Activated naive CD8-positive, alpha-beta T cell treated with anti-CD3 and anti-CD28 coated beads, Interleukin-2, amount 50 U/mL, for 24 hours (primary cell): ENCODE data around the gene CEP290.

ENCODE experiments used
- ATAC-seq: fragments of 150-1000 bp; cut with Tn5 transposase; one replicate; pipeline ENCODE4 v1.10.0; 2021
- DNase-seq: peaks from one replicate; pipeline ENCODE4 v3.0.0; 2021
- H3K27ac Mint-ChIP-seq: one replicate; pipeline ENCODE4 v1.8.0; 2021; ENCODE audit warnings: mild to moderate bottlenecking, mixed read lengths
- H3K27me3 Mint-ChIP-seq: one replicate; pipeline ENCODE4 v1.8.0; 2021; ENCODE audit warnings: mixed read lengths
- H3K36me3 Mint-ChIP-seq: one replicate; pipeline ENCODE4 v1.8.0; 2021; ENCODE audit warnings: low read depth, mixed read lengths
- H3K4me1 Mint-ChIP-seq: one replicate; pipeline ENCODE4 v1.8.0; 2021; ENCODE audit warnings: mixed read lengths
- H3K4me3 Mint-ChIP-seq: one replicate; pipeline ENCODE4 v1.8.0; 2021; ENCODE audit warnings: mild to moderate bottlenecking, moderate library complexity, mixed read lengths
- H3K9me3 Mint-ChIP-seq: one replicate; pipeline ENCODE4 v1.8.0; 2021; ENCODE audit warnings: mixed read lengths

Gene CEP290

GRCh38 chr12:88141774-88142609, at the start of gene CEP290, which contains the start of gene TMTC3:
TSS of gene CEP290 (minus strand) at chr12:88142088. CDS start at chr12:88141307, 781 bp downstream.
TSS of gene TMTC3 (plus strand) at chr12:88142307. CDS start at chr12:88148316, 6,009 bp downstream.
- Mint-ChIP-seq H3K4me1 (peaks cover 37% of the 10 kb centered on the region), H3K27ac (peak within 1 kb of the TSS; percentile 89)
- DNase-seq, result peak; percentile 87

DNA sequence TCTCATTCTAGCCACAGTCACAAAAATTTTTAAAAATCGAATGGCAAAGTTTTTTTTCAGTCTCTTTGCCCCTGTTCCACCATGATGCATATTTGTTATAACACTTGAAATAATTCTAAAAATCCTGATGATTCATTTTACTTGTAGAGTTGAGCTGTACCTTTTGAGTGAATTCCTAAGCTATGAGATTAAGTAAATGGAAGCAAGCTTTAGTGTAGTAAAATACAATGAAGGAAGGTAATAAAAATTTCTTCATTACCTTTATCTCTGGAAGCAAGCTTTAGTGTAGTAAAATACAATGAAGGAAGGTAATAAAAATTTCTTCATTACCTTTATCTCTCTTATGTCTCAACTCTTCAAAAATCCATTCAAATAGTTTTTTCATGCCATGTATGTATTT, 46.3 kb upstream of the CEP290 start:
- Mint-ChIP-seq H3K27me3 (no peaks in the 10 kb centered on the region), H3K27ac (no peak overlapping the region), H3K9me3 (no peaks in the 10 kb centered on the region), H3K4me1 (no peaks in the 10 kb centered on the region), H3K36me3 (peaks cover 21% of the 10 kb centered on the region), H3K4me3 (no peak overlapping the region)
- no peak for DNase-seq
- no peak for ATAC-seq

More at GRCh38 chr12:88141774-88142609, at the start of gene CEP290, which contains the start of gene TMTC3:
- peak; percentile 99 for ATAC-seq
- Mint-ChIP-seq H3K36me3 (peaks cover 22% of the 10 kb centered on the region), H3K9me3 (no peaks in the 10 kb centered on the region), H3K27me3 (no peaks in the 10 kb centered on the region), H3K4me3 (peak within 1 kb of the TSS; percentile 92)

GRCh38 chr12:88187571-88187970, 45.7 kb upstream of the CEP290 start:
- H3K27ac Mint-ChIP-seq, result no peak overlapping the region
- no peaks in the 10 kb centered on the region for H3K4me1 Mint-ChIP-seq
- DNase-seq (no peak), ATAC-seq (no peak)
- H3K36me3 Mint-ChIP-seq, result peaks cover 26% of the 10 kb centered on the region
- H3K9me3 Mint-ChIP-seq, result no peaks in the 10 kb centered on the region
- no peak overlapping the region for H3K4me3 Mint-ChIP-seq
- no peaks in the 10 kb centered on the region for H3K27me3 Mint-ChIP-seq

- ATAC-seq (no peak), DNase-seq (no peak)
- Mint-ChIP-seq H3K4me3 (no peak overlapping the region), H3K27me3 (no peaks in the 10 kb centered on the region), H3K27ac (no peak overlapping the region), H3K9me3 (no peaks in the 10 kb centered on the region), H3K4me1 (peaks cover 1% of the 10 kb centered on the region), H3K36me3 (peaks cover 34% of the 10 kb centered on the region)
Measured at GRCh38 chr12:88185988-88186387, 44.1 kb upstream of the CEP290 start.

- H3K4me1 Mint-ChIP-seq, result peaks cover 1% of the 10 kb centered on the region
- ATAC-seq, result no peak
- peaks cover 41% of the 10 kb centered on the region for H3K36me3 Mint-ChIP-seq
- H3K9me3 Mint-ChIP-seq, result peaks cover 1% of the 10 kb centered on the region
- H3K4me3 Mint-ChIP-seq, result no peak overlapping the region
- H3K27me3 Mint-ChIP-seq, result no peaks in the 10 kb centered on the region
- no peak for DNase-seq
- no peak overlapping the region for H3K27ac Mint-ChIP-seq
Measured at GRCh38 chr12:88185279-88185678, 43.4 kb upstream of the CEP290 start.

DNA sequence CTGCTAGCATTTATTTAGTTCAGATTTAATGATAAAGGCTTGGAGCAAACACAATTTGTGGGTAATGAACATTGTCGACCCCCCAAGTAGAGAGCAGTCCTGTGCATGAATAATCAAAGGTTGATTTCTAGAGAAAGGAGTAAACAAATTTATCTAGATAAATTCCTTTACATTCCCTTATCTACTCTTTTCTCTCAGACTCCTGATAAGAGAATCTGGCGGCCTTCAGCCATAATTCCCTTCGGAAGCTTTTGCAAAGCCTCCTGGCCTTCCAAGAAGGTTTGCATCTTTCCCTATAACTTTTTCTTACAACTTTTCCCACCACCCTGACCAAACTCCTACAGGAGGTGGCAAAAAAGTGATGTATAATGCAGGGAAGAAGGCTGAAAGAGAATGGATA, 42.3 kb upstream of the CEP290 start:
- ATAC-seq, result no peak
- peaks cover 52% of the 10 kb centered on the region for H3K36me3 Mint-ChIP-seq

DNA sequence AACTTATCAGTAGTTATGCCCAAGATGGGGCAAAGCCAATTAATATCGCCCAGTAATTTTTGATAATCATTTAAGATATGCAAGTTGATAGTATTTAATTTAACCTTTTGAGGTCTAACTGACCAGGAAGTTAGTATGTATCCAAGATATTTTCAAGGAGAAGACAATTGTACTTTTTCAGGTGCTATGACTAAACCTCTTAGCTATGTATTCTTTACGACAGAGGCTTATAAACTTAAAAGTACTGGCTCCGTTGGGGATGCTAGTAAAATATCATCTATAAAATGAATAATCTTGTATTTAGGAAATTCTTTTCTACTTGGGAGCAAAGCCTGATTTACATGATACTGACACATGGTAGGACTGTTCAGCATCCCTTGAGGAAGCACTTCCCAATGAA, 40.5 kb upstream of the CEP290 start:
- no peak overlapping the region for H3K4me3 Mint-ChIP-seq

More for the DNA sequence above, 42.3 kb upstream of the CEP290 start:
- H3K27ac Mint-ChIP-seq, result no peak overlapping the region
- DNase-seq, result no peak
- H3K9me3 Mint-ChIP-seq, result peaks cover 7% of the 10 kb centered on the region
- H3K4me3 Mint-ChIP-seq, result no peak overlapping the region
- peaks cover 1% of the 10 kb centered on the region for H3K4me1 Mint-ChIP-seq
- H3K27me3 Mint-ChIP-seq, result no peaks in the 10 kb centered on the region

DNA sequence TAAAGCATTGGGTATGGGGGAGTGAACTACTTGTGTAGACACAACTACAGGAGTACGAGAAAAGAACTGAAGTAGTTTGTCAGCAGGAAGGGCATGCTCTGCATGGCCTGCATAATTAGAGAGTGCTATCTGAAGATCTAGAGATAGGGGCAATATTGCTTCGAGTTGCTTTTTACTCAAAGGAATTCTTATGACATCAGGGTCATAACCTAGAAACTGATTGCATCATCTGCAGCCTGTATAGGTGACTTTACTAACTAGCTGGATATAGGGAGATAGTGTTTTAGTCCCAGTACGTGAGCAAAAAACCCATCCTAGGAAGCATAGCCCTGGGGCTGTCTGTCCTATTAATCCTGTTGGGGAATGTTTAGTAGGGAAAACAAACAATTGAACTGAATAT, 40.0 kb upstream of the CEP290 start:
- no peak overlapping the region for H3K27ac Mint-ChIP-seq
- no peak for ATAC-seq
- H3K4me1 Mint-ChIP-seq, result peaks cover 6% of the 10 kb centered on the region
- H3K27me3 Mint-ChIP-seq, result no peaks in the 10 kb centered on the region
- peaks cover 7% of the 10 kb centered on the region for H3K9me3 Mint-ChIP-seq
- H3K36me3 Mint-ChIP-seq, result peaks cover 66% of the 10 kb centered on the region
- no peak for DNase-seq
- H3K4me3 Mint-ChIP-seq, result no peak overlapping the region

More for the DNA sequence above, 40.5 kb upstream of the CEP290 start:
- Mint-ChIP-seq H3K9me3 (peaks cover 7% of the 10 kb centered on the region), H3K27me3 (no peaks in the 10 kb centered on the region), H3K27ac (no peak overlapping the region), H3K4me1 (peaks cover 2% of the 10 kb centered on the region), H3K36me3 (peaks cover 63% of the 10 kb centered on the region)
- ATAC-seq, result no peak
- no peak for DNase-seq

DNA sequence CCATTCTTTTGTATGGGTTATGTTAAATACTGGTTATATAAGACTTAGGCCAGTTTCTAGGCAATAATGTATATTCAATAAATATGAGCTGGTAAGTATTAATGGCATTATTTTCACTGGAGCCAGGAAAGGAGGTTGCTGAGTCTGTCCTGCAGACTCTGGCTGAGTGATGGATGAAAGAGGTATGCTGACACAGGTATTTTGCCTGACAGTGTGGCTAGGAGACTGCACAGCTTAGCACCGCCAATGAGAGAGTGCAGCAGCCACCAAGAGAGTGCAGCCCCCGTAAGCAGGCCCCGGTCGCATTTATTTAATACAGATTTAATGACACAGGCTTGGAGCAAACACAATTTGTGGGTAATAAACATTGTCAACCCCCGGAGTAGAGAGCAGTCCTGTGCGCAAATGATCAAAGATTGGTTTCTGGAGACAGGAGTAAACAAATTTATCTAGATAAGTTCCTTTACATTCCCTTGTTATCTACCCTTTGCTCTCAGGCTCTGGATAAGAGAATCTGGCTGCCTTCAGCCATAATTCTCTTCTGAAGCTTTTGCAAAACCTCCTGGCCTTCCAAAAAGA, 37.6 kb upstream of the CEP290 start:
- DNase-seq (no peak), ATAC-seq (no peak)
- H3K4me1 Mint-ChIP-seq, result peaks cover 11% of the 10 kb centered on the region
- peaks cover 7% of the 10 kb centered on the region for H3K9me3 Mint-ChIP-seq
- peaks cover 70% of the 10 kb centered on the region for H3K36me3 Mint-ChIP-seq
- no peak overlapping the region for H3K27ac Mint-ChIP-seq
- no peaks in the 10 kb centered on the region for H3K27me3 Mint-ChIP-seq
- no peak overlapping the region for H3K4me3 Mint-ChIP-seq

DNA sequence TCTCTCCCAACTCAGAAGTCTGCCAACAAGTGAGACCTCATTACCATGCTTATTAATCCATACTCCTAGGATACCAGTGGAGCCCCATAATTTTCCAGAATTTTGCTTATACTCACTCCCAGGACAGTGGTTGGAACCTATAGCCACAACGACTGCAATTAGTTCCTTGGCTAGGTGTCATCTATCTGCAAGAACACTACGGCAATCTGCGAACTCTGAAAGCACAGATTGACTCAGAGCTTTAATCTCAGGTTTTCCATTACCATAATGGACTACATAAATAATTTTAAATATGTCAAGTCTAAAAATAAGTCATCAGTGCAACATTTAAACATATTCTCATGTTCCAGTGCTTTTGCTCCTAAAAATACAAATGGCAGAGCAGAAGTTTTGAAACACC, 33.7 kb upstream of the CEP290 start:
- H3K4me1 Mint-ChIP-seq, result peaks cover 9% of the 10 kb centered on the region
- peak; percentile 66 for ATAC-seq

GRCh38 chr12:88172844-88173407, 31.0 kb upstream of the CEP290 start:
- no peak for DNase-seq

More for the DNA sequence above, 33.7 kb upstream of the CEP290 start:
- H3K36me3 Mint-ChIP-seq, result peaks cover 54% of the 10 kb centered on the region
- no peak overlapping the region for H3K4me3 Mint-ChIP-seq
- peak overlapping the region; percentile 1 for H3K27ac Mint-ChIP-seq
- no peak for DNase-seq
- H3K27me3 Mint-ChIP-seq, result no peaks in the 10 kb centered on the region
- peaks cover 7% of the 10 kb centered on the region for H3K9me3 Mint-ChIP-seq

GRCh38 chr12:88167384-88167783, 25.5 kb upstream of the CEP290 start:
- no peaks in the 10 kb centered on the region for H3K4me1 Mint-ChIP-seq
- DNase-seq (no peak), ATAC-seq (no peak)
- peaks cover 50% of the 10 kb centered on the region for H3K36me3 Mint-ChIP-seq
- no peak overlapping the region for H3K27ac Mint-ChIP-seq
- H3K9me3 Mint-ChIP-seq, result no peaks in the 10 kb centered on the region
- no peak overlapping the region for H3K4me3 Mint-ChIP-seq
- H3K27me3 Mint-ChIP-seq, result no peaks in the 10 kb centered on the region

More at GRCh38 chr12:88172844-88173407, 31.0 kb upstream of the CEP290 start:
- H3K9me3 Mint-ChIP-seq, result no peaks in the 10 kb centered on the region
- no peaks in the 10 kb centered on the region for H3K27me3 Mint-ChIP-seq
- no peak overlapping the region for H3K27ac Mint-ChIP-seq
- peaks cover 49% of the 10 kb centered on the region for H3K36me3 Mint-ChIP-seq
- no peak overlapping the region for H3K4me3 Mint-ChIP-seq
- no peak for ATAC-seq
- H3K4me1 Mint-ChIP-seq, result peaks cover 9% of the 10 kb centered on the region

- no peaks in the 10 kb centered on the region for H3K4me1 Mint-ChIP-seq
- no peak overlapping the region for H3K27ac Mint-ChIP-seq
- peaks cover 56% of the 10 kb centered on the region for H3K36me3 Mint-ChIP-seq
- H3K27me3 Mint-ChIP-seq, result no peaks in the 10 kb centered on the region
- H3K9me3 Mint-ChIP-seq, result no peaks in the 10 kb centered on the region
- ATAC-seq, result no peak
- no peak for DNase-seq
- no peak overlapping the region for H3K4me3 Mint-ChIP-seq
Measured at GRCh38 chr12:88166179-88166578, 24.3 kb upstream of the CEP290 start.

DNA sequence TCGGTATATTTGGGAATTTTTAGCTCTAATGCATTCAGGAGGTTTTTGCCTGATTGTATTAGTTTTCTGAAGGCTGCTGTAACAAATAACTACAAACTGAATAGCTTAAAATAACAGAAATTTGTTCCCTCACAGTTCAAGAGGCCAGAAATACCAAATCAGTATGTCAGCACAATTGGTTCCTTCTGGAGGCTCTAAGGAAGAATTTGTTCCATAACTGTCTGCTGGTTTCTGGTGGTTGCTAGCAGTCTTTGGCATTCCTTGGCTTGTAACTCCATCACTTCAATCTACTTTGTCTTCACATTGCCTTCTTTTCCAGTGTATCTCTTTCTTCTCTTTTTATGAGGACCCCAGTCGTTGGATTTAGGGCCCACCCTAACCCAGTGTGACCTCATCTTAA, 21.5 kb upstream of the CEP290 start:
- Mint-ChIP-seq H3K27me3 (no peaks in the 10 kb centered on the region), H3K27ac (no peak overlapping the region), H3K36me3 (peaks cover 49% of the 10 kb centered on the region), H3K4me1 (no peaks in the 10 kb centered on the region), H3K4me3 (no peak overlapping the region), H3K9me3 (no peaks in the 10 kb centered on the region)
- no peak for ATAC-seq
- no peak for DNase-seq
